ENCODE measurements around the gene TRIML2. TPM values are rescaled to one million over a fixed set of nuclear protein-coding genes. Genes with fewer than 3 reads are reported as not detected.

The TRIML2 gene
- total and polyA plus RNA-seq, 10 of the 15 experiments (the other 5 are each of a cell fraction or from before 2014, with no cell fraction given): not detected

GRCh38 chr4:188147176-188147575 lies 37.8 kb upstream of the TRIML2 start:
- ChIA-PET POLR2A (no interaction called here), CTCF (no interaction called here), SMC1A (ENCODE audit: uncharacterized antibody, unreplicated experiment) (no interaction called here), RAD21 (ENCODE audit: unreplicated experiment) (no interaction called here)
- DNase-seq (ENCODE audit: low read depth, low spot score): no peak
- H3K4me2 ChIP-seq (ENCODE audit: control insufficient read depth, insufficient read depth): no peak overlapping the region
- ATAC-seq: no peak
- intact Hi-C loops (cut with micrococcal nuclease; ENCODE audit: unreplicated experiment): no loop called here
- no peak overlapping the region for H3K9ac ChIP-seq (ENCODE audit: control insufficient read depth, insufficient read depth, low read length)
- no peaks in the 10 kb centered on the region for H3K36me3 ChIP-seq (ENCODE audit: control insufficient read depth in 2 of 2, insufficient read depth in 2 of 2, low read length in 1 of 2)
- H4K20me1 ChIP-seq (ENCODE audit: control insufficient read depth, insufficient read depth): no peaks in the 10 kb centered on the region
- H3K27me3 ChIP-seq (replicated peaks in 1 of 2; ENCODE audit: control insufficient read depth in 2 of 2, insufficient read depth in 2 of 2, low read length in 1 of 2): no peaks in the 10 kb centered on the region
- no peak overlapping the region for H3K4me3 ChIP-seq
- no peak for FAIRE-seq
- TF ChIP-seq SMC3 (IDR thresholded peaks at IDR 0.05; ENCODE audit: borderline replicate concordance, low read length): no peak
- no peak overlapping the region for H3K27ac ChIP-seq (ENCODE audit: control insufficient read depth, insufficient read depth)
- no peaks in the 10 kb centered on the region for H3K4me1 ChIP-seq (ENCODE audit: control insufficient read depth, insufficient read depth, low read length)
- no peaks in the 10 kb centered on the region; the same call in 2 of the 3 replicates for H3K9me3 ChIP-seq (replicated peaks; ENCODE audit: control insufficient read depth, insufficient read depth, low read length)
- H2AFZ ChIP-seq (ENCODE audit: control insufficient read depth, low read depth, low read length): no peak overlapping the region
- BruUV-seq (replicated peaks): no TSS peak
- in situ Hi-C loops (cut with MboI): no loop called here
- H3K79me2 ChIP-seq (ENCODE audit: control insufficient read depth, insufficient read depth, low read length): no peaks in the 10 kb centered on the region
- 45% methylated on average over 11 of the region's 11 CpGs for WGBS (ENCODE audit: insufficient coverage, insufficient replicate concordance, low lambda C conversion rate, missing lambda C conversion rate)

- BruUV-seq (replicated peaks): no TSS peak
- in situ Hi-C loops (cut with MboI): no loop called here
- no peaks in the 10 kb centered on the region for H3K27me3 ChIP-seq (replicated peaks in 1 of 2; ENCODE audit: control insufficient read depth in 2 of 2, insufficient read depth in 2 of 2, low read length in 1 of 2)
- H3K4me2 ChIP-seq (ENCODE audit: control insufficient read depth, insufficient read depth): no peak overlapping the region
- no peaks in the 10 kb centered on the region; the same call in 2 of the 3 replicates for H3K9me3 ChIP-seq (replicated peaks; ENCODE audit: control insufficient read depth, insufficient read depth, low read length)
- ChIA-PET CTCF (no interaction called here), POLR2A (no interaction called here), SMC1A (ENCODE audit: uncharacterized antibody, unreplicated experiment) (no interaction called here), RAD21 (ENCODE audit: unreplicated experiment) (no interaction called here)
- DNase-seq (ENCODE audit: low read depth, low spot score): no peak
- FAIRE-seq: no peak
- H3K79me2 ChIP-seq (ENCODE audit: control insufficient read depth, insufficient read depth, low read length): no peaks in the 10 kb centered on the region
- no peaks in the 10 kb centered on the region for H3K36me3 ChIP-seq (ENCODE audit: control insufficient read depth in 2 of 2, insufficient read depth in 2 of 2, low read length in 1 of 2)
- ATAC-seq: no peak
- no peak overlapping the region for H3K4me3 ChIP-seq
- H3K9ac ChIP-seq (ENCODE audit: control insufficient read depth, insufficient read depth, low read length): no peak overlapping the region
- no peaks in the 10 kb centered on the region for H4K20me1 ChIP-seq (ENCODE audit: control insufficient read depth, insufficient read depth)
- no peak overlapping the region for H3K27ac ChIP-seq (ENCODE audit: control insufficient read depth, insufficient read depth)
- no peak overlapping the region for H2AFZ ChIP-seq (ENCODE audit: control insufficient read depth, low read depth, low read length)
- intact Hi-C loops (cut with micrococcal nuclease; ENCODE audit: unreplicated experiment): no loop called here
- H3K4me1 ChIP-seq (ENCODE audit: control insufficient read depth, insufficient read depth, low read length): no peaks in the 10 kb centered on the region
- WGBS (ENCODE audit: insufficient coverage, insufficient replicate concordance, low lambda C conversion rate, missing lambda C conversion rate): 51% methylated on average over 11 of the region's 11 CpGs
- no peak for TF ChIP-seq ZBTB11 (CRISPR knock-in tag; IDR thresholded peaks at IDR 0.05)
- TF ChIP-seq PAX5 (IDR thresholded peaks at IDR 0.05; ENCODE audit: borderline replicate concordance, low read depth, low read length): no peak
- TF ChIP-seq MXI1 (IDR thresholded peaks at IDR 0.05; ENCODE audit: low read depth, low read length): no peak
- TF ChIP-seq ZNF384 (IDR thresholded peaks at IDR 0.05; ENCODE audit: borderline replicate concordance, low read depth, low read length): no peak
- TF ChIP-seq ZNF687 (IDR thresholded peaks at IDR 0.05): no peak
- no peak for TF ChIP-seq ELK1 (IDR thresholded peaks at IDR 0.05; ENCODE audit: low read depth, low read length)
- TF ChIP-seq MYC (IDR thresholded peaks at IDR 0.05; ENCODE audit: insufficient read depth, insufficient read length, insufficient replicate concordance, low read length, severe bottlenecking): no peak
- no peak for TF ChIP-seq ZBED1 (IDR thresholded peaks at IDR 0.05; ENCODE audit: borderline replicate concordance)
Observed at GRCh38 chr4:188146618-188147017, 37.2 kb upstream of the TRIML2 start.

All from GM12878 (cell line).